ENCODE results near the gene CIC. TPM values are rescaled to one million over a fixed set of nuclear protein-coding genes. Genes with fewer than 3 reads are reported as not detected.

CIC gene
- total RNA-seq, 1 experiment from 2014 or later, result 67.9 TPM

DNA sequence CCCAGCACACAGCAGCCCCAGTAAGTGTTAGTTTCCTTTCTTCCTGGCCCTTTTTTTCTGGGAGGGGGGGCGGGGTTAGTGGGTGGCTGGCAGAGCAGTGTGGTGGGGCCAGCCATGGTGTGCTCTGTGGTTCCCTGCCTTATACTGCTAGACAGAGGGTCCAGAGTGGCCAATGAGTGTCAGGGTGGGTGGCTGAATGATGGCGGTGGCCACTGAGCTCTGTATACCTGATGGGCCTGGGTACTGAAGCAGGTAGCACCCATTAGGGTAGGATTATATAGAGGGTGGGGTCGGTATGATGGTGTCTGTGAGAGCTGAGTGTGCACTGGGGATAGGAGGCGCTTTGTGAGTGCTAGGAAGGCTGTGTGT lies 13.8 kb downstream of the CIC start:
- H3K4me3 Mint-ChIP-seq (ENCODE audit: unreplicated experiment), result no peak overlapping the region
- no peaks in the 10 kb centered on the region for H3K9me3 Mint-ChIP-seq (ENCODE audit: unreplicated experiment)
- H3K4me1 Mint-ChIP-seq (ENCODE audit: insufficient read depth, unreplicated experiment), result peaks cover 32% of the 10 kb centered on the region
- no peaks in the 10 kb centered on the region for H3K27me3 Mint-ChIP-seq (ENCODE audit: insufficient read depth, unreplicated experiment)
- no peak overlapping the region for H3K27ac Mint-ChIP-seq (ENCODE audit: low read depth, unreplicated experiment)
- TF ChIP-seq, protein P1, sequence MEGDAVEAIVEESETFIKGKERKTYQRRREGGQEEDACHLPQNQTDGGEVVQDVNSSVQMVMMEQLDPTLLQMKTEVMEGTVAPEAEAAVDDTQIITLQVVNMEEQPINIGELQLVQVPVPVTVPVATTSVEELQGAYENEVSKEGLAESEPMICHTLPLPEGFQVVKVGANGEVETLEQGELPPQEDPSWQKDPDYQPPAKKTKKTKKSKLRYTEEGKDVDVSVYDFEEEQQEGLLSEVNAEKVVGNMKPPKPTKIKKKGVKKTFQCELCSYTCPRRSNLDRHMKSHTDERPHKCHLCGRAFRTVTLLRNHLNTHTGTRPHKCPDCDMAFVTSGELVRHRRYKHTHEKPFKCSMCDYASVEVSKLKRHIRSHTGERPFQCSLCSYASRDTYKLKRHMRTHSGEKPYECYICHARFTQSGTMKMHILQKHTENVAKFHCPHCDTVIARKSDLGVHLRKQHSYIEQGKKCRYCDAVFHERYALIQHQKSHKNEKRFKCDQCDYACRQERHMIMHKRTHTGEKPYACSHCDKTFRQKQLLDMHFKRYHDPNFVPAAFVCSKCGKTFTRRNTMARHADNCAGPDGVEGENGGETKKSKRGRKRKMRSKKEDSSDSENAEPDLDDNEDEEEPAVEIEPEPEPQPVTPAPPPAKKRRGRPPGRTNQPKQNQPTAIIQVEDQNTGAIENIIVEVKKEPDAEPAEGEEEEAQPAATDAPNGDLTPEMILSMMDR (IDR thresholded peaks at IDR 0.05; ENCODE audit: unreplicated experiment), result no peak
- intact Hi-C loops (cut with micrococcal nuclease), result loop anchor here (1.0 kb wide), 2 partner anchors 15 to 37 kb away; no protein-coding TSS in a partner anchor
- no peak for DNase-seq (ENCODE audit: unreplicated experiment)
- POLR2A ChIA-PET, result interaction anchor here (0.6 to 7.5 kb wide), 5 partner anchors 13 to 37 kb away, joined by 3 to 158 read pairs (median 3); partner anchors contain the start of genes CIC and GSK3A
- BruUV-seq (replicated peaks), result no TSS peak
- CTCF ChIA-PET, result interaction anchor here (0.7 to 7.2 kb wide), 5 partner anchors 12 to 158 kb away, joined by 3 to 145 read pairs (median 4); partner anchors contain the start of gene GSK3A
- peaks cover 16% of the 10 kb centered on the region for H3K36me3 Mint-ChIP-seq (ENCODE audit: insufficient read depth, unreplicated experiment)

GRCh38 chr19:42283188-42284065 lies 14.4 kb downstream of the CIC start:
- Mint-ChIP-seq H3K4me3 (ENCODE audit: unreplicated experiment) (no peak overlapping the region), H3K27me3 (ENCODE audit: insufficient read depth, unreplicated experiment) (no peaks in the 10 kb centered on the region), H3K4me1 (ENCODE audit: insufficient read depth, unreplicated experiment) (peaks cover 27% of the 10 kb centered on the region), H3K9me3 (ENCODE audit: unreplicated experiment) (no peaks in the 10 kb centered on the region), H3K36me3 (ENCODE audit: insufficient read depth, unreplicated experiment) (peaks cover 14% of the 10 kb centered on the region), H3K27ac (ENCODE audit: low read depth, unreplicated experiment) (no peak overlapping the region)
- ChIA-PET POLR2A (interaction anchor here (0.7 to 7.5 kb wide), 6 partner anchors 13 to 40 kb away, joined by 3 to 158 read pairs (median 8); partner anchors contain the start of genes CIC and GSK3A), CTCF (interaction anchor here (0.7 to 7.2 kb wide), 4 partner anchors 13 to 157 kb away, joined by 3 to 145 read pairs (median 10); partner anchors contain the start of gene GSK3A)
- TF ChIP-seq, protein P1 (IDR thresholded peaks at IDR 0.05; ENCODE audit: unreplicated experiment), result no peak
- no TSS peak for BruUV-seq (replicated peaks)
- intact Hi-C loops (cut with micrococcal nuclease), result loop anchor here (1.0 kb wide), 2 partner anchors 15 to 37 kb away; no protein-coding TSS in a partner anchor
- DNase-seq (ENCODE audit: unreplicated experiment), result peak; percentile 96

DNA sequence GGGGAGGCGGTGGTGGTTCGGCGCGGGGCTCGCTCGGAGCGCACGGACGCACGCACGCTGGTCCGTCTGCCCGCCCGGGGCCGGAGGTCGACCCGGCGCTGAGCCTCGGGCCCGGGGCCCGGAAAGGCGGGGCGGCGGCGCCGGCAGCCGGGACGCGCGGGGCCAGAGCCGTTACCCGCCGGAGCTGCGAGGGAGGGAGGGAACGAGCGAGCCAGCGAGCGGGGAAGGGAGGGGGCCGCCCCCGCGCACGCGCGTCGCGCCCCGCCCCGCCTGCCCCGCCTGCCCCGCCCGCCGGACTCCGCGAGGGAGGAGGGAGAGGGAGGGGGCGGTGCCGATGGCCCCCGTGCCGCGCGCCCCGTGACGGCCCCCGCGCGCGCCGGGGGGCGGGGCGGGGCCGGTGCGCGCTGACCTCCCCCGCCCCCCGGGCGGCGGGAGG lies 15.0 kb downstream of the CIC start:
- peaks cover 23% of the 10 kb centered on the region for H3K4me1 Mint-ChIP-seq (ENCODE audit: insufficient read depth, unreplicated experiment)
- H3K36me3 Mint-ChIP-seq (ENCODE audit: insufficient read depth, unreplicated experiment), result peaks cover 14% of the 10 kb centered on the region
- H3K4me3 Mint-ChIP-seq (ENCODE audit: unreplicated experiment), result peak overlapping the region; percentile 72
- H3K9me3 Mint-ChIP-seq (ENCODE audit: unreplicated experiment), result no peaks in the 10 kb centered on the region
- no peak overlapping the region for H3K27ac Mint-ChIP-seq (ENCODE audit: low read depth, unreplicated experiment)
- TF ChIP-seq, protein P1 (IDR thresholded peaks at IDR 0.05; ENCODE audit: unreplicated experiment), result no peak
- ChIA-PET POLR2A (interaction anchor here (0.7 to 1.7 kb wide), 4 partner anchors 9 to 40 kb away, joined by 3 to 11 read pairs (median 7); partner anchors contain the start of genes PAFAH1B3 and PRR19), CTCF (interaction anchor here (0.6 to 1.2 kb wide), 3 partner anchors 11 to 63 kb away, joined by 3 to 10 read pairs (median 3); no protein-coding TSS in a partner anchor)
- intact Hi-C loops (cut with micrococcal nuclease), result no loop called here
- no peaks in the 10 kb centered on the region for H3K27me3 Mint-ChIP-seq (ENCODE audit: insufficient read depth, unreplicated experiment)
- DNase-seq (ENCODE audit: unreplicated experiment), result peak; percentile 79
- BruUV-seq (replicated peaks), result no TSS peak
